Osteoblast (primary cell): Measurements from ENCODE around the gene PARVG. TPM values are rescaled to one million over a fixed set of nuclear protein-coding genes. Genes with fewer than 3 reads are reported as not detected.

Experiments
- DNase-seq: peaks from one replicate; pipeline ENCODE4 v3.0.0; 2011; ENCODE audit warnings: low spot score, mixed read lengths; ENCODE audit not compliant: insufficient read length; ENCODE audit errors: missing footprints
- H2AFZ ChIP-seq: 2 replicates; pipeline ENCODE4 v1.6.0; 2011; ENCODE audit warnings: mild to moderate bottlenecking, low read length
- H3K27ac ChIP-seq: 2 replicates; pipeline ENCODE4 v1.5.1; 2011; ENCODE audit warnings: mild to moderate bottlenecking, low read depth, low read length, moderate library complexity
- H3K27me3 ChIP-seq: 2 replicates; pipeline ENCODE4 v1.6.0; 2012; ENCODE audit warnings: mild to moderate bottlenecking, control low read depth, inconsistent platforms, low read length, moderate library complexity; ENCODE audit not compliant: insufficient read depth
- H3K36me3 ChIP-seq: 2 replicates; pipeline ENCODE4 v1.5.1; 2011; ENCODE audit warnings: mild to moderate bottlenecking, low read length, control low read depth, moderate library complexity; ENCODE audit not compliant: insufficient read depth
- H3K4me1 ChIP-seq: 2 replicates; pipeline ENCODE4 v1.5.1; 2011; ENCODE audit warnings: mild to moderate bottlenecking, low read length, control low read depth, moderate library complexity; ENCODE audit not compliant: insufficient read depth
- H3K4me2 ChIP-seq: 2 replicates; pipeline ENCODE4 v1.6.0; 2011; ENCODE audit warnings: mild to moderate bottlenecking, low read length; ENCODE audit not compliant: insufficient read depth
- H3K4me3 ChIP-seq: fragments of 200-600 bp; sonication (generic); 3 replicates; pipeline ENCODE4 v1.5.1; 2012; ENCODE audit warnings: mild to moderate bottlenecking, low read length, inconsistent platforms; ENCODE audit not compliant: insufficient read depth
- H3K79me2 ChIP-seq: 2 replicates; pipeline ENCODE4 v1.6.0; 2012; ENCODE audit warnings: mild to moderate bottlenecking, low read length, control low read depth, inconsistent platforms; ENCODE audit not compliant: insufficient read depth
- H3K9me3 ChIP-seq: 2 replicates; pipeline ENCODE4 v1.5.1; 2011; ENCODE audit warnings: low read depth, low read length, control low read depth
- H4K20me1 ChIP-seq: 2 replicates; pipeline ENCODE4 v1.6.0; 2012; ENCODE audit warnings: mild to moderate bottlenecking, low read length, control low read depth; ENCODE audit not compliant: insufficient read depth
- CTCF ChIP-seq: IDR thresholded peaks from 2 replicates; pipeline ENCODE4 v1.5.1; 2011; ENCODE audit warnings: mild to moderate bottlenecking, low read depth, low read length, moderate library complexity; ENCODE audit errors: extremely low read depth
- total RNA-seq: library from RNA; depleted of rRNA; stranded (reverse); fragments of >200 nt; gene quantifications from 2 replicates; pipeline ENCODE4 v1.2.3, GENCODE V29; 2012

The PARVG gene
- total RNA-seq, 1 donor: 1.1 TPM

DNA sequence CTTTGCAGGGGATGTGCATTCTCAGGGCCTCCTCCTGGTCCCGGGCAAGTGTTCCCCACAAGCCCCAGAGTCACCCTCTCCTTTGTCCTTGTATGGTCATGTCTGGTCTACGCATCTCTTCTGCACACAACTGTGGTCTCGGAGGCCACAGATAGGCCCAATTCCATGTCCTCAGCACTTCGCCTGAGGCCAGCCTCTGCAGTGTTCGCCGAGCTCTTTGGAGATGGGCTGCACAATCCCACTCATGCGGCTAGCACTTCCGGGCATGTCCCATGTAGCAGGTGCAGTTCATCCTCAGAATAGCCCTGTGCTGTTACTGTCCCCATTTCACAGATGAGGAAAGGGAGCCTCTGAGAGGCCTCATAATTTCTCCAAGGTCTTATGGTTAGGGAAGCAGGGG lies 7.6 kb downstream of the PARVG start:
- Histone ChIP-seq H3K4me3 (no peak overlapping the region), H3K9me3 (no peaks in the 10 kb centered on the region), H3K27me3 (peaks cover 4% of the 10 kb centered on the region), H3K79me2 (no peaks in the 10 kb centered on the region), H4K20me1 (no peaks in the 10 kb centered on the region), H2AFZ (no peak overlapping the region), H3K4me2 (no peak overlapping the region), H3K36me3 (no peaks in the 10 kb centered on the region), H3K27ac (no peak overlapping the region), H3K4me1 (peaks cover 3% of the 10 kb centered on the region)
- DNase-seq: no peak
- no peak for TF ChIP-seq CTCF

- H3K4me2 ChIP-seq: no peak overlapping the region
- no peak overlapping the region for H3K4me3 ChIP-seq
- H3K79me2 ChIP-seq: no peaks in the 10 kb centered on the region
- no peaks in the 10 kb centered on the region for H3K9me3 ChIP-seq
- TF ChIP-seq CTCF: no peak
- H3K27me3 ChIP-seq: peaks cover 2% of the 10 kb centered on the region
- H3K4me1 ChIP-seq: peaks cover 10% of the 10 kb centered on the region
- H2AFZ ChIP-seq: no peak overlapping the region
- no peaks in the 10 kb centered on the region for H4K20me1 ChIP-seq
- H3K27ac ChIP-seq: no peak overlapping the region
- no peaks in the 10 kb centered on the region for H3K36me3 ChIP-seq
- no peak for DNase-seq
Observed at GRCh38 chr22:44188986-44189630, 8.4 kb downstream of the PARVG start.

DNA sequence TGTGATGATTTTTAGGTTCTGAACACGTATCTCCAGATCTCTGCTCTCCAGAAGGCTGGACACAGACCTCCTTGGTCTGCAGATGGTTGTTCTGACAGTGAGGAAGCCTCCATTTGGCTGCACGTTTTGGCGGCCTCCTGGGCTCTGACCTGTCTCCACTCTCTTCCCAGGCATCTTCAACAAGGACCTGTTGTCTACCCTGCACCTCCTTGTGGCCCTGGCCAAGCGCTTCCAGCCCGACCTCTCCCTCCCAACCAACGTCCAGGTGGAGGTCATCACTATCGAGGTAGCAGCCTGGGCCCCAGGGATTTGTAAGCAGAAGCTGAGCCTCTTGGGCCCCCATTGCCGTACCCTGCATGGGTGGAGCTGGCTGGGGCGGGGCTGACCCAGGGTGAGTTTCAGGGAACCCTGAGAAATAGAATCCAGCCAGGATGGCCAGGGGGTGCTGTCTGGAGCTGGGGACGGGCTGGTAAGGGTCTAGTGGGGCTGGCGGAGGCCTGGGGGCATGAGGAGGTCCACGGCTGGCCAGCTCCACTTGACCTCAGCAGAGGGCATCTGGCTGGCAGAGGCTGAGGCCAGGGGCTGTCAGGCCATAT lies 9.8 kb downstream of the PARVG start:
- H3K4me3 ChIP-seq: no peak overlapping the region
- no peak overlapping the region for H2AFZ ChIP-seq
- no peaks in the 10 kb centered on the region for H3K79me2 ChIP-seq
- no peaks in the 10 kb centered on the region for H3K36me3 ChIP-seq
- H3K27me3 ChIP-seq: peaks cover 15% of the 10 kb centered on the region
- DNase-seq: no peak
- H3K27ac ChIP-seq: no peak overlapping the region
- H3K9me3 ChIP-seq: no peaks in the 10 kb centered on the region
- no peak for TF ChIP-seq CTCF
- H3K4me2 ChIP-seq: no peak overlapping the region
- H4K20me1 ChIP-seq: no peaks in the 10 kb centered on the region
- H3K4me1 ChIP-seq: peaks cover 10% of the 10 kb centered on the region

DNA sequence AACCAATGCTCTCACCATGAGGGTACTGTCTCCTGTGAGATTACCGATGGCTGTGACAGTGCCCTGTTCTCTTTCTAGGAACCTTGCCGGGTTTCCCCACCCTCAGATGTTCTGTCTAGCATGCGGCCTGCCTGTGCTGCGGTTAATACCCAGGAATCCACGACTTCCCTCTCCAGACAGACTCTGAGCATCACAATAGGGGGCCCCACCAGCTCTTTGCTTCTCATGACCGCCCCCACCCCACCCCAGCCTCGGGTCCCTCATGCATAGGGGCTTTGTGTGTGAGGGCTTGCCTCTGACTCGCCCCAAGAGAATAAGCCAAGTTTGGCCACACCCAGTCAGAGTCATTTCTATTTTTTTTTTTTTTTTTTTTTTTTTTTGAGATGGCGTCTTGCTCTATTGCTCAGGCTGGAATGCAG lies 10.3 kb downstream of the PARVG start:
- peaks cover 21% of the 10 kb centered on the region for H3K27me3 ChIP-seq
- H4K20me1 ChIP-seq: no peaks in the 10 kb centered on the region
- no peak for DNase-seq
- no peak overlapping the region for H3K4me3 ChIP-seq
- TF ChIP-seq CTCF: no peak
- H3K4me2 ChIP-seq: no peak overlapping the region
- H3K4me1 ChIP-seq: peaks cover 10% of the 10 kb centered on the region
- H3K79me2 ChIP-seq: no peaks in the 10 kb centered on the region
- H3K9me3 ChIP-seq: no peaks in the 10 kb centered on the region
- H2AFZ ChIP-seq: no peak overlapping the region
- no peaks in the 10 kb centered on the region for H3K36me3 ChIP-seq
- H3K27ac ChIP-seq: no peak overlapping the region
